ENCODE data around the gene UBQLN3.

DNA sequence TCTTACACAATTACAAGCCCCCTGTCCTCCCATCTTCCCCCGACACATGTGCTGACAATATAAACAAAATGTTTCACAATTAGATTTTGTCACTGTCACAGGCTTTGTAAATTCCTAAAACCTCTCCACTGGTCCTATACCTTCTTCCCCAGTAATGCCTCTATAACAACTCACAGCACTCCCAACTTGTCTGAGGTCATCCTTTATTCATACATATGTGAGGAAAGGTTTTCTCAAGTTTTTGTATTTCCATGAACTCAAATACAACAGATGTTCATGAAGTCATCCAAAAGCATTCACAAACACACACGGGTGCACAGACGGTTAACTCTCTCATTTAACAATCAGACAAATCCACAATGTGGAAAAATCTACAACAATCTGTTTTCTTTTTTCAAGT, 36.7 kb upstream of the UBQLN3 start:
- TF ChIP-seq POLR2A (IDR thresholded peaks at IDR 0.05) (no peak), EP300 (IDR thresholded peaks at IDR 0.05) (no peak)
- TF ChIP-seq, protein P1, sequence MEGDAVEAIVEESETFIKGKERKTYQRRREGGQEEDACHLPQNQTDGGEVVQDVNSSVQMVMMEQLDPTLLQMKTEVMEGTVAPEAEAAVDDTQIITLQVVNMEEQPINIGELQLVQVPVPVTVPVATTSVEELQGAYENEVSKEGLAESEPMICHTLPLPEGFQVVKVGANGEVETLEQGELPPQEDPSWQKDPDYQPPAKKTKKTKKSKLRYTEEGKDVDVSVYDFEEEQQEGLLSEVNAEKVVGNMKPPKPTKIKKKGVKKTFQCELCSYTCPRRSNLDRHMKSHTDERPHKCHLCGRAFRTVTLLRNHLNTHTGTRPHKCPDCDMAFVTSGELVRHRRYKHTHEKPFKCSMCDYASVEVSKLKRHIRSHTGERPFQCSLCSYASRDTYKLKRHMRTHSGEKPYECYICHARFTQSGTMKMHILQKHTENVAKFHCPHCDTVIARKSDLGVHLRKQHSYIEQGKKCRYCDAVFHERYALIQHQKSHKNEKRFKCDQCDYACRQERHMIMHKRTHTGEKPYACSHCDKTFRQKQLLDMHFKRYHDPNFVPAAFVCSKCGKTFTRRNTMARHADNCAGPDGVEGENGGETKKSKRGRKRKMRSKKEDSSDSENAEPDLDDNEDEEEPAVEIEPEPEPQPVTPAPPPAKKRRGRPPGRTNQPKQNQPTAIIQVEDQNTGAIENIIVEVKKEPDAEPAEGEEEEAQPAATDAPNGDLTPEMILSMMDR (IDR thresholded peaks at IDR 0.05), result no peak
